Measurements from ENCODE around the gene PDE11A. TPM values are rescaled to one million over a fixed set of nuclear protein-coding genes. Genes with fewer than 3 reads are reported as not detected.

Gene PDE11A
- total RNA-seq, 2 donors from 2014 or later, result 2.6 to 3.2 TPM

GRCh38 chr2:177612659-177613058 is 459.9 kb downstream of the PDE11A start:
- Histone ChIP-seq H3K9ac (ENCODE audit: low read depth in 2 of 2, low read length in 2 of 2) (no peak overlapping the region), H3K36me3 (no peaks in the 10 kb centered on the region), H3K4me3 (no peak overlapping the region), H3K27me3 (no peaks in the 10 kb centered on the region), H3K4me1 (no peaks in the 10 kb centered on the region), H3K27ac (no peak overlapping the region), H3K9me3 (no peaks in the 10 kb centered on the region)
- DNase-seq, result no peak
- intact Hi-C loops (cut with DNase I), result loop anchor here (10.0 kb wide), 1 partner anchor 448 kb away; no protein-coding TSS in a partner anchor
- TF ChIP-seq CTCF (IDR thresholded peaks at IDR 0.05), result no peak

GRCh38 chr2:177611310-177611886 is 461.2 kb downstream of the PDE11A start:
- intact Hi-C loops (cut with DNase I), result loop anchor here (10.0 kb wide), 1 partner anchor 447 kb away; no protein-coding TSS in a partner anchor
- H3K36me3 ChIP-seq, result no peaks in the 10 kb centered on the region

GRCh38 chr2:177610813-177611212 is 461.8 kb downstream of the PDE11A start:
- Histone ChIP-seq H3K27me3 (no peaks in the 10 kb centered on the region), H3K36me3 (no peaks in the 10 kb centered on the region), H3K9ac (ENCODE audit: low read depth in 2 of 2, low read length in 2 of 2) (no peak overlapping the region), H3K9me3 (no peaks in the 10 kb centered on the region), H3K4me3 (no peak overlapping the region), H3K4me1 (no peaks in the 10 kb centered on the region), H3K27ac (no peak overlapping the region)
- TF ChIP-seq CTCF (IDR thresholded peaks at IDR 0.05), result no peak
- intact Hi-C loops (cut with DNase I), result loop anchor here (10.0 kb wide), 1 partner anchor 446 kb away; no protein-coding TSS in a partner anchor
- DNase-seq, result no peak

More at GRCh38 chr2:177611310-177611886, 461.2 kb downstream of the PDE11A start:
- Histone ChIP-seq H3K4me1 (no peaks in the 10 kb centered on the region), H3K27me3 (no peaks in the 10 kb centered on the region), H3K9me3 (no peaks in the 10 kb centered on the region), H3K4me3 (no peak overlapping the region), H3K27ac (no peak overlapping the region), H3K9ac (ENCODE audit: low read depth in 2 of 2, low read length in 2 of 2) (no peak overlapping the region)
- DNase-seq, result no peak
- TF ChIP-seq CTCF (IDR thresholded peaks at IDR 0.05), result no peak

GRCh38 chr2:177606636-177607035 is 465.9 kb downstream of the PDE11A start:
- no peaks in the 10 kb centered on the region for H3K27me3 ChIP-seq
- no peaks in the 10 kb centered on the region for H3K9me3 ChIP-seq
- no peak for DNase-seq
- H3K27ac ChIP-seq, result no peak overlapping the region
- TF ChIP-seq CTCF (IDR thresholded peaks at IDR 0.05), result no peak
- peaks cover 3% of the 10 kb centered on the region for H3K4me1 ChIP-seq
- no peak overlapping the region for H3K9ac ChIP-seq (ENCODE audit: low read depth in 2 of 2, low read length in 2 of 2)
- no peaks in the 10 kb centered on the region for H3K36me3 ChIP-seq
- intact Hi-C loops (cut with DNase I), result no loop called here
- no peak overlapping the region for H3K4me3 ChIP-seq

- H3K9ac ChIP-seq (ENCODE audit: low read depth in 2 of 2, low read length in 2 of 2), result peak overlapping the region in 1 of 2 donors; percentile 48
- H3K9me3 ChIP-seq, result no peaks in the 10 kb centered on the region
- no peaks in the 10 kb centered on the region for H3K36me3 ChIP-seq
- intact Hi-C loops (cut with DNase I), result loop anchor here (5.0 kb wide), 2 partner anchors 117 to 267 kb away; no protein-coding TSS in a partner anchor
- peak; percentile 42 for TF ChIP-seq CTCF (IDR thresholded peaks at IDR 0.05)
- H3K27ac ChIP-seq, result no peak overlapping the region
- peaks cover 3% of the 10 kb centered on the region for H3K4me1 ChIP-seq
- no peak overlapping the region for H3K4me3 ChIP-seq
- peak; percentile 62 for DNase-seq
- H3K27me3 ChIP-seq, result no peaks in the 10 kb centered on the region
These were observed 468.1 kb downstream of the PDE11A start for GRCh38 chr2:177604271-177605065.
